SK-N-SH (cell line): ENCODE data around the gene AKTIP. TPM values are rescaled to one million over a fixed set of nuclear protein-coding genes. Genes with fewer than 3 reads are reported as not detected.
"Not testable (repeated sequence)": the region's sequence is repeated elsewhere in the genome, so short reads cannot be mapped to it uniquely, and the experiment has no call there.

Experiments used
- CTCF ChIA-PET: fragments of 300-600, 350-600 bp; formaldehyde crosslinking; extraction: SDS; loops from one replicate; lab custom pipeline; 2021; lab: Yijun Ruan, JAX
- POLR2A ChIA-PET: fragments of 350-600 bp; sonication (Branson Sonifier 250); formaldehyde crosslinking; extraction: SDS; loops from one replicate; lab custom pipeline; 2020; ENCODE audit warnings: antibody characterized with exemption, inconsistent platforms; lab: Yijun Ruan, JAX
- DNase-seq: peaks from one replicate; pipeline ENCODE4 v3.0.0; 2012
- H2AFZ ChIP-seq: fragments of 200-600 bp; sonication (generic); 2 replicates; pipeline ENCODE4 v1.8.1; 2016; ENCODE audit warnings: antibody characterized with exemption, mild to moderate bottlenecking, low read depth
- H3F3A ChIP-seq: fragments of 200-600 bp; sonication (generic); replicated peaks from 2 replicates; pipeline ENCODE3; 2016; ENCODE audit warnings: antibody characterized with exemption, mild to moderate bottlenecking; ENCODE audit not compliant: insufficient read depth
- H3K27ac ChIP-seq, 2 experiments: fragments of 200-500 bp in 1 of 2; fragments of 200-600 bp in 1 of 2; sonication (Bioruptor generic) in 1 of 2; sonication (generic), shearing (Covaris generic) in 1 of 2; 2 replicates each; pipeline versions ENCODE4 v1.5.1 to v1.6.1; 2014 to 2016; ENCODE audit warnings: low read depth in 2 of 2, inconsistent platforms in 1 of 2, low read length in 1 of 2, mild to moderate bottlenecking in 1 of 2, mixed read lengths in 1 of 2
- H3K27me3 ChIP-seq: fragments of 200-600 bp; sonication (generic), shearing (Covaris generic); 2 replicates; pipeline ENCODE4 v1.6.1; 2016; ENCODE audit warnings: mixed run types; ENCODE audit not compliant: insufficient read depth
- H3K36me3 ChIP-seq, 2 experiments: fragments of 200-500 bp in 1 of 2; fragments of 200-600 bp in 1 of 2; sonication (Bioruptor generic) in 1 of 2; sonication (generic) in 1 of 2; replicated peaks in 1 of 2; 2 replicates each; pipeline versions ENCODE3 to v1.5.1; 2014 to 2016; ENCODE audit warnings: low read length in 1 of 2, mild to moderate bottlenecking in 1 of 2; ENCODE audit not compliant: insufficient read depth in 2 of 2, control insufficient read depth in 1 of 2
- H3K4me1 ChIP-seq, 2 experiments: fragments of 200-500 bp in 1 of 2; fragments of 200-600 bp in 1 of 2; sonication (Bioruptor generic) in 1 of 2; sonication (generic), shearing (Covaris generic) in 1 of 2; 2 replicates each; pipeline versions ENCODE4 v1.5.1 to v1.6.1; 2014 to 2016; ENCODE audit warnings: low read depth in 1 of 2, low read length in 1 of 2, mixed run types in 1 of 2; ENCODE audit not compliant: insufficient read depth in 2 of 2, control insufficient read depth in 1 of 2
- H3K4me2 ChIP-seq: fragments of 200-600 bp; sonication (generic), shearing (Covaris generic); 2 replicates; pipeline ENCODE4 v1.6.1; 2017; ENCODE audit warnings: mixed run types
- H3K4me3 ChIP-seq, 2 experiments: fragments of 200-500 bp in 1 of 2; fragments of 200-600 bp in 1 of 2; sonication (Bioruptor generic) in 1 of 2; sonication (generic), shearing (Covaris generic) in 1 of 2; 2 replicates each; pipeline versions ENCODE4 v1.5.1 to v1.8.1; 2014 to 2016; ENCODE audit warnings: low read depth in 2 of 2, inconsistent platforms in 1 of 2, low read length in 1 of 2, mild to moderate bottlenecking in 1 of 2, mixed read lengths in 1 of 2, moderate library complexity in 1 of 2
- H3K79me2 ChIP-seq: fragments of 200-600 bp; sonication (generic); 2 replicates; pipeline ENCODE4 v1.8.1; 2017; ENCODE audit warnings: mild to moderate bottlenecking; ENCODE audit not compliant: insufficient read depth
- H3K9ac ChIP-seq: fragments of 200-600 bp; sonication (generic); 2 replicates; pipeline ENCODE4 v1.6.1; 2017; ENCODE audit warnings: mixed run types
- H3K9me2 ChIP-seq: fragments of 200-600 bp; sonication (generic); 2 replicates; pipeline ENCODE4 v1.6.1; 2017; ENCODE audit warnings: mixed run types
- H3K9me3 ChIP-seq: fragments of 200-600 bp; sonication (generic); 2 replicates; pipeline ENCODE4 v1.6.1; 2017; ENCODE audit warnings: mixed run types, mild to moderate bottlenecking, moderate library complexity
- H4K20me1 ChIP-seq: fragments of 200-600 bp; sonication (generic); 2 replicates; pipeline ENCODE4 v1.6.1; 2017; ENCODE audit warnings: mild to moderate bottlenecking, mixed run types; ENCODE audit not compliant: insufficient read depth
- NRF1 ChIP-seq: IDR thresholded peaks from 2 replicates; pipeline ENCODE4 v1.6.1; 2012; ENCODE audit warnings: low read depth, mild to moderate bottlenecking, low read length
- SIN3A ChIP-seq: IDR thresholded peaks from 2 replicates; pipeline ENCODE4 v1.6.1; 2012; ENCODE audit warnings: low read depth, mild to moderate bottlenecking, low read length, moderate library complexity, borderline replicate concordance
- TEAD4 ChIP-seq: IDR thresholded peaks from 2 replicates; pipeline ENCODE4 v1.4.0; 2012; ENCODE audit warnings: mild to moderate bottlenecking, borderline replicate concordance; ENCODE audit not compliant: insufficient read depth
- WGBS: methylation state at CpG from one replicate; pipeline ENCODE4 v1.1.6; 2017; ENCODE audit warnings: low lambda C conversion rate; 5-methylcytosine and 5-hydroxymethylcytosine counted together
- polyA plus RNA-seq, 3 experiments: library from polyadenylated mRNA; depleted of rRNA; stranded (reverse); fragments of >200 nt; gene quantifications; 2 replicates each; pipeline ENCODE4 v1.2.3, GENCODE V29; 2012

Gene AKTIP
- polyA plus RNA-seq, 1 of the 3 experiments (the other 2 are of a cell fraction), result 21.0 TPM

DNA sequence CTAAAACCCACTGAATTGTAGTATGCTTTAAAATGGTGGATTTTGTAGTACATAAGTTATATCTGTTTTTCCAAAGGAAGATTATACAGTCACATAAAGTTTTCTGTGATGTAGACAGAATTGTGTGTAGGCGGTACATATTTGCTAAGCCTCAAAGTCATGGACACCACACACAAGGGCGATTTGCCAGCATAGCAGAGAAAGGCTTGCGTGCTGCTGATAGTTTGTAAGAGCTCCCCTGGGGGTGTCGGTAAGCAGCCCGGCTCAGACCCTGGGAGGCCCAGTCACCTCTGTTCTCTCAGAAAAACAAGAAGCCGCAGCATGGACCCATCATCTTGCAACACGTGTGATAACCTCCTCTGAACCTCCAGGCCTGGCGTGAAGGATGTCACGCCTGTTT, 38.3 kb upstream of the AKTIP start:
- Histone ChIP-seq H3F3A (no peaks in the 10 kb centered on the region), H4K20me1 (no peaks in the 10 kb centered on the region), H3K27ac (no peak overlapping the region), H2AFZ (no peak overlapping the region), H3K79me2 (no peaks in the 10 kb centered on the region), H3K4me1 (no peaks in the 10 kb centered on the region; a peak in 1 of 4 replicates), H3K4me3 (no peak overlapping the region), H3K4me2 (no peak overlapping the region), H3K27me3 (no peaks in the 10 kb centered on the region; the same call in 1 of the 2 replicates), H3K9ac (no peak overlapping the region), H3K9me3 (no peaks in the 10 kb centered on the region), H3K9me2 (no peaks in the 10 kb centered on the region), H3K36me3 (no peaks in the 10 kb centered on the region)
- no peak for DNase-seq
- CTCF ChIA-PET, result interaction anchor here (1.0 kb wide), 1 partner anchor 9 kb away, joined by 10 read pairs; no protein-coding TSS in a partner anchor
- 66% methylated on average over 5 of the region's 9 CpGs for WGBS
- POLR2A ChIA-PET, result no interaction called here
- no peak for TF ChIP-seq NRF1
- no peak for TF ChIP-seq TEAD4
- TF ChIP-seq SIN3A, result no peak

- WGBS, result 60% methylated on average over 13 of the region's 13 CpGs
- CTCF ChIA-PET, result interaction anchor here (1.0 kb wide), 1 partner anchor 10 kb away, joined by 10 read pairs; no protein-coding TSS in a partner anchor
Measured at GRCh38 chr16:53539759-53540718, 37.0 kb upstream of the AKTIP start.

GRCh38 chr16:53539346-53539745, 36.3 kb upstream of the AKTIP start:
- H3F3A ChIP-seq, H3K9ac ChIP-seq, H3K27me3 ChIP-seq, DNase-seq, H3K4me3 ChIP-seq, H4K20me1 ChIP-seq, H3K4me2 ChIP-seq, H3K79me2 ChIP-seq, H3K9me2 ChIP-seq, H3K27ac ChIP-seq, POLR2A ChIA-PET, H3K4me1 ChIP-seq, H3K9me3 ChIP-seq, CTCF ChIA-PET, H2AFZ ChIP-seq, H3K36me3 ChIP-seq: not testable (repeated sequence)
- WGBS, result 88% methylated on average over 3 of the region's 27 CpGs

More at GRCh38 chr16:53539759-53540718, 37.0 kb upstream of the AKTIP start:
- H2AFZ ChIP-seq, H3K9me2 ChIP-seq, H3K9me3 ChIP-seq, H3K4me1 ChIP-seq, H3K4me2 ChIP-seq, H3K27me3 ChIP-seq, POLR2A ChIA-PET, H3F3A ChIP-seq, H3K36me3 ChIP-seq, H3K27ac ChIP-seq, H3K4me3 ChIP-seq, DNase-seq, H3K9ac ChIP-seq, H3K79me2 ChIP-seq, H4K20me1 ChIP-seq: not testable (repeated sequence)
